H7 (cell line): ENCODE data around the gene PLAAT4. TPM values are rescaled to one million over a fixed set of nuclear protein-coding genes. Genes with fewer than 3 reads are reported as not detected.

Experiments
- DNase-seq: peaks from one replicate; pipeline ENCODE4 v3.0.0; 2012
- H3K27me3 ChIP-seq: 2 replicates; pipeline ENCODE4 v1.6.0; 2011; ENCODE audit warnings: mild to moderate bottlenecking, low read length; ENCODE audit not compliant: control insufficient read depth, insufficient read depth
- H3K36me3 ChIP-seq: replicated peaks from 2 replicates; pipeline ENCODE4 v1.5.1; 2011; ENCODE audit warnings: low read length; ENCODE audit not compliant: control insufficient read depth, insufficient read depth
- H3K4me3 ChIP-seq: 2 replicates; pipeline ENCODE4 v1.5.1; 2011; ENCODE audit warnings: low read depth, mild to moderate bottlenecking, control low read depth, low read length, moderate library complexity; ENCODE audit not compliant: insufficient read depth
- total RNA-seq: library from RNA; depleted of rRNA; stranded (reverse); fragments of >200 nt; shearing (Covaris generic); gene quantifications from 2 replicates; pipeline ENCODE4 v1.2.3, GENCODE V29; 2014

PLAAT4 gene
- total RNA-seq, 1 experiment from 2014 or later, result 1.1 TPM

DNA sequence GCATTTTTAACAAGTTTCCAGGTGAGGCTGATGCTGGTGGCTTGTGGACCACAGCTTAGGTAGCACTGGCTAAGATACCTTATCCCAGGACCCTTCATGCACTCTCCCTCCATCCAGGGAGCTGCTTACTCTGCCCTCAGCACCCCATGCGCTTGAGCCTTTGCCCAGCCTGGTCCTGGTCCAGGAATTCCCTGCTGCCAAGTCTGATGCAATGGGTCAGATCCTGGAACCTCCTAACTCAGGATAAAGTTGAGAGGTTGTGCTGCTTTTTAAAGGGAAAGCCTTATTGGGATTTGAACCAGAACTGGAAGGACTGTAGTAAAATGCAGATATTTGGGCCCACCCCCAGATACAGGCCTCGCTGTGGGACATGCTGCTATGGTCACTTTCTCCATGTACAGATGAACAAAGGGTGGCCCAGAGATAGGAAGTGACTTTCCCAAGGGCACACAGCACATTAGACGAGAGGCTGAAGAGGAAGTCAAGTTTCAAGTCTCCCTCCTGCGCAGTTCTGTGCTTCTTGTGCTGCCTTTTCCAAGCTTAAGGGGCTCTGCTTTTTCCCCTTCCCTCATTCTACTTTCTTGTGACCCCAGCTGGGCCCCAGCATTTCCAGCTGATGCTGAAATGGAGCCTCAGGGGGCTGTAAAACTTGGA is 31.5 kb upstream of the PLAAT4 start:
- Histone ChIP-seq H3K27me3 (no peaks in the 10 kb centered on the region), H3K36me3 (no peaks in the 10 kb centered on the region), H3K4me3 (no peak overlapping the region)
- DNase-seq, result peak; percentile 8

DNA sequence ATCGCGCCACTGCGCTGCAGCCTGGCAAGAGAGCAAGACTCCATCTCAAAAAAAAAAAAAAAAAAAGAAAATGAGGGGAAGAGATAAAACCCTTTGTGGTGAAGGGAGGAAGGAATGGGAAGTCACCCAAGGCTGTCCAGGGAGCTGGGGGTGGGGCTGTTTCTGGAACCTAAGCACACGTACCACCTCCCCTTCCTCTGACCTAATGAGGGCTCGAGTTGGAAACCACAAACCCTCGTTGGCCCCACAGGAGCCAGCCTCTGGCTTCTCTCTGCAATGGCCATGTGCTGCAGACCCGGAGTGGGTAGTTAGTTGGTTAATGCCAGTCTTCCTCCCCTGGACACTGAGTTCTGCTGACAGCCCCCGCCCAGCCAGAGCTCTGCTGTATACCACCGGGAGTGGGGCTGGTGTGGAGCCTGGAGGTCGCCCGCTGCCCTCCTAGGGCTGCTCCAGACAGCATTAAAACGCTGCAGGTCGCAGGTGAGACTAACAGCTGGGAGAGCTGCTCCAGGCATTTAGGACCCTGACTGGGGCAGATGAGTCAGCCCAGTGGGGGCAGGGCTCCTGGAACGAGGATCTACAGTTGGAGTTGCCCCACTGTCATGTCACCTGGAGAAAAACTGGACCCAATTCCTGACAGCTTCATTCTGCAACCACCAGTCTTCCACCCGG is 30.6 kb upstream of the PLAAT4 start, which contains the start of gene LGALS12:
Gene LGALS12, plus strand, starts transcription at position 228 of the 672 bp plus-strand sequence. Its CDS starts 375 bp downstream, at position 603.
- peak; percentile 36 for DNase-seq
- Histone ChIP-seq H3K27me3 (no peaks in the 10 kb centered on the region), H3K36me3 (no peaks in the 10 kb centered on the region)

GRCh38 chr11:63506876-63507275 is 29.7 kb upstream of the PLAAT4 start:
- no peaks in the 10 kb centered on the region for H3K36me3 ChIP-seq
- no peaks in the 10 kb centered on the region for H3K27me3 ChIP-seq
- no peak overlapping the region for H3K4me3 ChIP-seq
- DNase-seq, result peak; percentile 11

More for the DNA sequence above, 30.6 kb upstream of the PLAAT4 start, which contains the start of gene LGALS12:
- H3K4me3 ChIP-seq, result no peak within 1 kb of the TSS

DNA sequence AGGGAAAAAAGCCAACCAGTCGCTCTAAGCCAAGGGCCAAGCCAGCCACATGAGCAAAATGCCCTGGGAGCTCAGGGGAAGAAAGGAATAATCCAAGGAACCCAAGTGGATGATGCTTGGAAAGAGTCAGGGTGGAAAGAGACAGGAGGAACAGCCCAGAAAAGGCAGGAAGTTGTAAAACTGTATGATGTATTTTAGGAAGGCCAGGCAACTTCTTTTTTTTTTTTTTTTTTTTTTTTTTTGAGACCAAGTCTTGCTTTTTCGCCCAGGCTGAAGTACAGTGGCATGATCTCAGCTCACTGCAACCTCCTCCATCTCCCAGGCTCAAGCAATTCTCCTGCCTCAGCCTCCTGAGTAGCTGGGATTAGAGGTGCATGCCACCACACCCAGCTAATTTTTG is 29.1 kb upstream of the PLAAT4 start:
- H3K4me3 ChIP-seq, result no peak overlapping the region
- no peaks in the 10 kb centered on the region for H3K27me3 ChIP-seq
- no peaks in the 10 kb centered on the region for H3K36me3 ChIP-seq
- no peak for DNase-seq

DNA sequence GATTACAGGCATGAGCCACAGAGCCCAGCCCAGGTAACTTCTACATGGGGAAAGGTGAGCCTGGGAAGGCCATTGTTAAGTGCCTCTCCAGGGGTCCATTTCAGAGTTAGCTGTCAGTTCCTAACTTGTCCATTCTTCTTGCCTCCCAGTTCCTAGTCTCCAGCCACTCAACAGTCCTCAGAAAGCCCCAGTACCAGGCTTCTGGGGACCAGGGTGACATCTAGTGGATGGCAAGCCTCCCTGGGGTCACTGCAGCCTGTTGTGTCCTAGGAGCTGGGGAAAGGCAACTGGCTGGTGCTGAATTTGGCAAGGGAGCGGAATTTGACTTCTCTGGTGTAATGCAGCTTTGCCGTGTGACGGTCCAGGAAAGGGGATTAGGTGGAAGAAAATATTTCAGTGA is 28.6 kb upstream of the PLAAT4 start:
- no peaks in the 10 kb centered on the region for H3K36me3 ChIP-seq
- peak; percentile 75 for DNase-seq
- H3K27me3 ChIP-seq, result no peaks in the 10 kb centered on the region
- no peak overlapping the region for H3K4me3 ChIP-seq

DNA sequence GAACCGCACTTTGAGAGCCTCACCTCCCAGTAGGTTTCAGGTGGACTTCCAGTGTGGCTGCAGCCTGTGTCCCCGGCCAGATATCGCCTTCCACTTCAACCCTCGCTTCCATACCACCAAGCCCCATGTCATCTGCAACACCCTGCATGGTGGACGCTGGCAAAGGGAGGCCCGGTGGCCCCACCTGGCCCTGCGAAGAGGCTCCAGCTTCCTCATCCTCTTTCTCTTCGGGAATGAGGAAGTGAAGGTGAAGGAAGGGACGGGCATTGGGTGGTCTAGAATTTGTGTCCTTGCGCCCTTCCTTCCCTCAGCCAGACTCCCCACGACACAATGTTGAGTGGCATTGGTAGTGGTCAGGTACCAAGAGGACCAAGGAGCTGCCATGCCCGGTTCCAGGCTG is 27.9 kb upstream of the PLAAT4 start:
- Histone ChIP-seq H3K27me3 (no peaks in the 10 kb centered on the region), H3K36me3 (no peaks in the 10 kb centered on the region)
- peak; percentile 9 for DNase-seq

DNA sequence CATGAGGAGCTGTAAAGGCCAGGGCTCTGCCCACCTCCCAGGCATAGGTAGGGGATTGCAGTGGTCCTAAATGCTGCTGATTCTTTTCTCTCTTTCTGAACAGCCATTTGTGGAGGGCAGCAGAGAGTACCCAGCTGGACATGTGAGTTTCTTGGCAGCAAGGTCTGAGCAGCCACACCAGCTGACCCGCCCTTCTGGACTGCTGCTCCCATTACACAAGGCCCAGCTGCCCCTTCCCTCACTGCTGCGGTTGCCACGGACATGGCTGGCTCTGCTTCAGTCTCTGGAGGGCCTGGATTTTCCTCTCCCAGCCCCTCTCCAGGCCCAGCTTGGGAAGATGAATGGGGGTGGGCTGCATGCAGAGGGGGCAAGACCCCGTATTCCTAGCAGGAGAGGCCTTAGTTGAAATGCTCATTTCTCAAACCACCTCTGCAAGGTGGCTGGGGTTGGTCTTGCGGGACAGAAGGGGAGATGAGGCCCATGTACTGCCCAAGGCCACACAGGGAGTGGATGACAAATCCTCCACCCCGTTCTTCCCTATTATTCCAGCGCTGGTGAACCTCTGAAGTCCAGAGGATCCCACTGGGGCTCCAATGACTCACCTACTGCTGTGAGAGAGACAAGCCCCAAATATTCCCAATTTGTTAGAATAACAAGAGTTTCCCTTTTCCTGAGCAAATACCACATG is 26.1 kb upstream of the PLAAT4 start:
- H3K36me3 ChIP-seq, result no peaks in the 10 kb centered on the region
- H3K27me3 ChIP-seq, result no peaks in the 10 kb centered on the region
- peak; percentile 37 for DNase-seq
- H3K4me3 ChIP-seq, result no peak overlapping the region

More for the DNA sequence above, 27.9 kb upstream of the PLAAT4 start:
- H3K4me3 ChIP-seq, result no peak overlapping the region

GRCh38 chr11:63511048-63511748 is 25.4 kb upstream of the PLAAT4 start:
- DNase-seq, result peak; percentile 37
- Histone ChIP-seq H3K27me3 (no peaks in the 10 kb centered on the region), H3K4me3 (no peak overlapping the region), H3K36me3 (no peaks in the 10 kb centered on the region)

DNA sequence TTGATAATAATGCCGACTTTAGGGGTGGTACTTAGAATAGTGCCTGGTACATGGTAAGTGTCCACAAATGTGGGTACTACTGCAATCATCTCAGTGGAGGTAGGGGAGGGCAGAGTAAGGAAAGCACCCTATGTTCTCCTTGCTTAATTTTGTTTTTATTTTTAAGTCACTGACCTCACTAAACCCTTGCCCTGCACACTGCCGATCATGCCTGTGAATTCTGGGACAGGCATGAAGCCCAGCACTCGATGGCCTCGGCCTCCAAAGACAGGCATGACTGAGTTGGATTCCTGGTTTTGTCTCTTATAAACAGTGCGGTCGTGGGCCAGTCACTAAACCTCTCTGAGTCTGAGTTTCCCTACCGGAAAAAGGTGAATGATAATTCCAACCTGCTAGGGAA is 23.8 kb upstream of the PLAAT4 start:
- no peaks in the 10 kb centered on the region for H3K36me3 ChIP-seq
- no peak for DNase-seq
- no peak overlapping the region for H3K4me3 ChIP-seq
- H3K27me3 ChIP-seq, result no peaks in the 10 kb centered on the region

- no peak for DNase-seq
- Histone ChIP-seq H3K27me3 (no peaks in the 10 kb centered on the region), H3K36me3 (no peaks in the 10 kb centered on the region), H3K4me3 (no peak overlapping the region)
Observed at GRCh38 chr11:63516109-63516508, 20.5 kb upstream of the PLAAT4 start.

DNA sequence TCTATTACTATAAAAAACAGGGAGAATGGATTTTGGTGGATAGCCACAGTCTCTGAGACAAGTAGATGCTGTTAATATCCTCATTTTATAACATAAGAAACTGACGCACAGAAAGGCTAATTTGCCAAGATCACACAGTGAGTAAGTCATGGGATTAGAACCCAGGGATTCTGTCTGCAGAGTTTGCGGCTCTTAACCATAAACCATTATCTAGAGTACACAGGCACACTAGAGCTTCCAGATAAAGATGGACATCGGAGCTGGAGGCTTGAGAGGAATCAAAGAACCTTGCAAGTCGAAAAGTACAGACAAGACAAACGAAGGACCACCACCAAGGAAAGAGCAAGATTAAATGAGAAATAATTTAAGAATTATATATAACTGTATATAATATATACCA is 19.5 kb upstream of the PLAAT4 start:
- Histone ChIP-seq H3K27me3 (no peaks in the 10 kb centered on the region), H3K36me3 (no peaks in the 10 kb centered on the region), H3K4me3 (no peak overlapping the region)
- no peak for DNase-seq

GRCh38 chr11:63518548-63518947 is 18.1 kb upstream of the PLAAT4 start:
- no peak for DNase-seq
- H3K27me3 ChIP-seq, result no peaks in the 10 kb centered on the region
- H3K36me3 ChIP-seq, result no peaks in the 10 kb centered on the region
- H3K4me3 ChIP-seq, result no peak overlapping the region

- Histone ChIP-seq H3K36me3 (no peaks in the 10 kb centered on the region), H3K4me3 (no peak overlapping the region), H3K27me3 (no peaks in the 10 kb centered on the region)
- no peak for DNase-seq
Observed at GRCh38 chr11:63520606-63521170, 15.9 kb upstream of the PLAAT4 start.

DNA sequence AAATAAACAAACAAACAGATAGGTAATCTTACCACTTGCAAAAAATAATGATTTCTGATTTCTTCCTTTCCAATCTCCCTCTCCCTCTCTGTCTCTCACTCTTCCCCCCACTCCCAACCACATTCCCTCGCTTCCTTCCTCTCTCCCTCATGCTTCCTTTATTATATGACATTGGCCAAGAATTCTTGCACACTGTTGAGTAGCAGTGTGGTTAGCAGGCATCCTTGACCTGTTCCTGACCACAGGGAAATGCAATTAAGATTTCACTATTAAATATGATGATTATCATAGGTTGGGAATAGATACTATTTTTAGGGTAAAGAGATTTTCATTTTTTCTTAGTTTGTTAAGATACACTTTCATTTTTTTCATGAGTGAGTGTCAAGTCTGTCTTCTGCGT is 14.7 kb upstream of the PLAAT4 start:
- Histone ChIP-seq H3K4me3 (no peak overlapping the region), H3K36me3 (no peaks in the 10 kb centered on the region), H3K27me3 (no peaks in the 10 kb centered on the region)
- DNase-seq, result no peak
